WTC11 (cell line): Measurements from ENCODE around the gene ANKRD39. TPM values are rescaled to one million over a fixed set of nuclear protein-coding genes. Genes with fewer than 3 reads are reported as not detected.

ENCODE experiments used
- ATAC-seq: fragments of 200-7000 bp; cut with Tn5 transposase; 2 replicates; pipeline ENCODE4 v1.10.0; 2021; ENCODE audit warnings: mild to moderate bottlenecking, moderate library complexity
- CTCF ChIA-PET: fragments of 300-600 bp; sonication (Branson Sonifier 250); formaldehyde crosslinking; loops from one replicate; lab custom pipeline; 2021; ENCODE audit warnings: antibody characterized with exemption; lab: Charles Lee
- POLR2A ChIA-PET: fragments of 350-600 bp; sonication (Branson Sonifier 250); formaldehyde crosslinking; loops from one replicate; lab custom pipeline; 2021; ENCODE audit warnings: antibody characterized with exemption; lab: Charles Lee
- DNase-seq: peaks from one replicate; pipeline ENCODE4 v3.0.0; 2021; ENCODE audit warnings: low spot score
- H3K27ac Mint-ChIP-seq: 2 replicates; pipeline ENCODE4 v1.8.0; 2021; ENCODE audit warnings: mixed read lengths
- H3K27me3 Mint-ChIP-seq: 2 replicates; pipeline ENCODE4 v1.8.0; 2021; ENCODE audit warnings: low read depth, mild to moderate bottlenecking, moderate library complexity, mixed read lengths
- H3K36me3 Mint-ChIP-seq: 2 replicates; pipeline ENCODE4 v1.8.0; 2021; ENCODE audit warnings: mixed read lengths
- H3K4me1 Mint-ChIP-seq: 2 replicates; pipeline ENCODE4 v1.8.0; 2022; ENCODE audit warnings: mixed read lengths
- H3K4me3 Mint-ChIP-seq: 2 replicates; pipeline ENCODE4 v1.8.0; 2021; ENCODE audit warnings: mild to moderate bottlenecking, moderate library complexity, mixed read lengths
- H3K9me3 Mint-ChIP-seq: 2 replicates; pipeline ENCODE4 v1.8.0; 2021; ENCODE audit warnings: mixed read lengths
- CBFB ChIP-seq: sonication (generic); formaldehyde crosslinking; IDR thresholded peaks from 2 replicates; pipeline ENCODE4 v1.8.1; 2022; ENCODE audit warnings: mild to moderate bottlenecking, low read depth, missing genetic modification reagents
- CREB1 ChIP-seq: sonication (generic); formaldehyde crosslinking; IDR thresholded peaks from 2 replicates; pipeline ENCODE4 v1.8.0; 2023; ENCODE audit warnings: mild to moderate bottlenecking, missing genetic modification reagents
- ELF4 ChIP-seq: sonication (generic); formaldehyde crosslinking; IDR thresholded peaks from 2 replicates; pipeline ENCODE4 v1.8.1; 2022; ENCODE audit warnings: low read depth, mild to moderate bottlenecking, moderate library complexity, missing genetic modification reagents
- FOXJ3 ChIP-seq: sonication (generic); formaldehyde crosslinking; IDR thresholded peaks from 2 replicates; pipeline ENCODE4 v1.9.0; 2021; ENCODE audit warnings: missing genetic modification reagents, mild to moderate bottlenecking, borderline replicate concordance
- FOXP1 ChIP-seq: sonication (generic); formaldehyde crosslinking; IDR thresholded peaks from 2 replicates; pipeline ENCODE4 v1.8.0; 2022; ENCODE audit warnings: missing genetic modification reagents, mild to moderate bottlenecking, moderate library complexity, borderline replicate concordance
- GABPB1 ChIP-seq: sonication (generic); formaldehyde crosslinking; IDR thresholded peaks from 2 replicates; pipeline ENCODE4 v1.8.1; 2023; ENCODE audit warnings: mild to moderate bottlenecking, missing genetic modification reagents
- GRHL2 ChIP-seq: fragments of 250-450 bp; sonication (Bioruptor Pico); IDR thresholded peaks from 2 replicates; pipeline ENCODE4 v1.8.0; 2022; ENCODE audit warnings: mild to moderate bottlenecking, moderate library complexity; ENCODE audit not compliant: insufficient replicate concordance, severe bottlenecking
- JAZF1 ChIP-seq: fragments of 250-450 bp; sonication (Bioruptor Pico); IDR thresholded peaks from 2 replicates; pipeline ENCODE4 v1.9.0; 2021; ENCODE audit warnings: moderate library complexity, mild to moderate bottlenecking, inconsistent platforms
- MXD4 ChIP-seq: fragments of 250-450 bp; sonication (Bioruptor Pico); IDR thresholded peaks from 2 replicates; pipeline ENCODE4 v1.8.0; 2021; ENCODE audit warnings: mild to moderate bottlenecking, moderate library complexity, borderline replicate concordance
- NFYB ChIP-seq: sonication (generic); formaldehyde crosslinking; conservative IDR thresholded peaks from 2 replicates; pipeline ENCODE4 v1.8.0; 2022; ENCODE audit warnings: low read depth, missing genetic modification reagents
- SMAD3 ChIP-seq: sonication (generic); formaldehyde crosslinking; IDR thresholded peaks from 2 replicates; pipeline ENCODE4 v1.8.0; 2022; ENCODE audit warnings: missing genetic modification reagents, mild to moderate bottlenecking, borderline replicate concordance
- SOX15 ChIP-seq: fragments of 250-450 bp; sonication (Bioruptor Pico); IDR thresholded peaks from 2 replicates; pipeline ENCODE4 v1.9.0; 2021; ENCODE audit warnings: mild to moderate bottlenecking
- TEAD4 ChIP-seq: sonication (generic); formaldehyde crosslinking; IDR thresholded peaks from 2 replicates; pipeline ENCODE4 v1.8.0; 2022; ENCODE audit warnings: mild to moderate bottlenecking, missing genetic modification reagents
- TP53 ChIP-seq: sonication (generic); formaldehyde crosslinking; IDR thresholded peaks from 2 replicates; pipeline ENCODE4 v1.8.1; 2023; ENCODE audit warnings: mild to moderate bottlenecking, missing genetic modification reagents
- ZBTB21 ChIP-seq: sonication (generic); formaldehyde crosslinking; IDR thresholded peaks from 2 replicates; pipeline ENCODE4 v1.8.1; 2023; ENCODE audit warnings: mild to moderate bottlenecking, missing genetic modification reagents, borderline replicate concordance
- ZNF219 ChIP-seq: sonication (generic); formaldehyde crosslinking; IDR thresholded peaks from 2 replicates; pipeline ENCODE4 v1.8.0; 2023; ENCODE audit warnings: missing genetic modification reagents, mild to moderate bottlenecking, borderline replicate concordance
- ZNF317 ChIP-seq: sonication (generic); formaldehyde crosslinking; IDR thresholded peaks from 2 replicates; pipeline ENCODE4 v1.8.1; 2023; ENCODE audit warnings: low read depth, mild to moderate bottlenecking, moderate library complexity, missing genetic modification reagents, borderline replicate concordance
- ZNF416 ChIP-seq: fragments of 250-450 bp; sonication (Bioruptor Pico); IDR thresholded peaks from 2 replicates; pipeline ENCODE4 v1.9.0; 2021; ENCODE audit warnings: mild to moderate bottlenecking, inconsistent platforms
- total RNA-seq: library from RNA; stranded (reverse); gene quantifications from 3 replicates; pipeline ENCODE4 v1.2.3, GENCODE V29; 2021
- TF ChIP-seq, protein P1 (sequence below): sonication (generic); formaldehyde crosslinking; IDR thresholded peaks from 2 replicates; pipeline ENCODE4 v1.8.0; 2022; ENCODE audit warnings: mild to moderate bottlenecking, missing genetic modification reagents
- TF ChIP-seq, protein P2 (sequence below): sonication (generic); formaldehyde crosslinking; IDR thresholded peaks from 2 replicates; pipeline ENCODE4 v1.8.1; 2023; ENCODE audit warnings: mild to moderate bottlenecking, missing genetic modification reagents
- TF ChIP-seq, protein P3 (sequence below): fragments of 200-600 bp; IDR thresholded peaks from 2 replicates; pipeline ENCODE4 v1.8.0; 2022; ENCODE audit warnings: antibody characterized with exemption
- TF ChIP-seq, protein P4 (sequence below): fragments of 250-450 bp; sonication (Bioruptor Pico); IDR thresholded peaks from 2 replicates; pipeline ENCODE4 v1.9.0; 2021; ENCODE audit warnings: mild to moderate bottlenecking
- TF ChIP-seq, protein P5 (sequence below): fragments of 250-450 bp; sonication (Bioruptor Pico); IDR thresholded peaks from 2 replicates; pipeline ENCODE4 v2.1.2; 2022; ENCODE audit warnings: mild to moderate bottlenecking, moderate library complexity

ANKRD39 gene
- total RNA-seq, 1 experiment from 2014 or later: 17.9 TPM

DNA sequence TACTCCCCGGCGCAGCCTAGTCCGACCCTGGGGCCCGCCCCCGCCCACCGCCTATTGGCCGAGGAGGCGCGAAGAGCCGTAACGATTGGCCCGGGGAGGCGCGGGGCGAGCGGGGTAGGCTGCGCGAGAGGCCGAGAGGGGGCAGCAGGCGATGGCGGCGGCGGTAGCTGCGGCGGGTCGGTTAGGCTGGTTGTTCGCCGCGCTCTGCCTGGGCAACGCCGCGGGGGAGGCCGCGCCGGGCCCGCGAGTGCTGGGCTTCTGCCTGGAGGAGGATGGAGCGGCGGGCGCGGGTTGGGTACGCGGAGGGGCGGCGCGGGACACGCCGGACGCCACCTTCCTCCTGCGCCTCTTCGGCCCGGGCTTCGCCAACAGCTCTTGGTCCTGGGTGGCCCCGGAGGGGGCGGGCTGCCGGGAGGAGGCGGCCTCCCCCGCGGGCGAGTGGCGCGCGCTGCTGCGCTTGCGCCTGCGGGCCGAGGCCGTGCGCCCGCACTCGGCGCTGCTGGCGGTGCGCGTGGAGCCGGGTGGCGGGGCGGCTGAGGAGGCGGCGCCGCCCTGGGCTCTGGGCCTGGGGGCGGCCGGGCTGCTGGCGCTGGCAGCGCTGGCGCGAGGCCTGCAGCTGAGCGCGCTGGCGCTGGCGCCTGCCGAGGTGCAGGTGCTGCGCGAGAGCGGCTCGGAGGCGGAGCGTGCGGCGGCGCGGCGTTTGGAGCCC, 41.5 kb downstream of the ANKRD39 start, which contains the start of gene CNNM3 (continued):
- TF ChIP-seq FOXJ3 (CRISPR knock-in tag): no peak
- TF ChIP-seq, protein P1, sequence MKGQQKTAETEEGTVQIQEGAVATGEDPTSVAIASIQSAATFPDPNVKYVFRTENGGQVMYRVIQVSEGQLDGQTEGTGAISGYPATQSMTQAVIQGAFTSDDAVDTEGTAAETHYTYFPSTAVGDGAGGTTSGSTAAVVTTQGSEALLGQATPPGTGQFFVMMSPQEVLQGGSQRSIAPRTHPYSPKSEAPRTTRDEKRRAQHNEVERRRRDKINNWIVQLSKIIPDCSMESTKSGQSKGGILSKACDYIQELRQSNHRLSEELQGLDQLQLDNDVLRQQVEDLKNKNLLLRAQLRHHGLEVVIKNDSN: no peak
- TF ChIP-seq, protein P2, sequence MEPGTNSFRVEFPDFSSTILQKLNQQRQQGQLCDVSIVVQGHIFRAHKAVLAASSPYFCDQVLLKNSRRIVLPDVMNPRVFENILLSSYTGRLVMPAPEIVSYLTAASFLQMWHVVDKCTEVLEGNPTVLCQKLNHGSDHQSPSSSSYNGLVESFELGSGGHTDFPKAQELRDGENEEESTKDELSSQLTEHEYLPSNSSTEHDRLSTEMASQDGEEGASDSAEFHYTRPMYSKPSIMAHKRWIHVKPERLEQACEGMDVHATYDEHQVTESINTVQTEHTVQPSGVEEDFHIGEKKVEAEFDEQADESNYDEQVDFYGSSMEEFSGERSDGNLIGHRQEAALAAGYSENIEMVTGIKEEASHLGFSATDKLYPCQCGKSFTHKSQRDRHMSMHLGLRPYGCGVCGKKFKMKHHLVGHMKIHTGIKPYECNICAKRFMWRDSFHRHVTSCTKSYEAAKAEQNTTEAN (CRISPR knock-in tag): peak; percentile 63; the same call in 1 of the 2 replicates
- TF ChIP-seq, protein P3, sequence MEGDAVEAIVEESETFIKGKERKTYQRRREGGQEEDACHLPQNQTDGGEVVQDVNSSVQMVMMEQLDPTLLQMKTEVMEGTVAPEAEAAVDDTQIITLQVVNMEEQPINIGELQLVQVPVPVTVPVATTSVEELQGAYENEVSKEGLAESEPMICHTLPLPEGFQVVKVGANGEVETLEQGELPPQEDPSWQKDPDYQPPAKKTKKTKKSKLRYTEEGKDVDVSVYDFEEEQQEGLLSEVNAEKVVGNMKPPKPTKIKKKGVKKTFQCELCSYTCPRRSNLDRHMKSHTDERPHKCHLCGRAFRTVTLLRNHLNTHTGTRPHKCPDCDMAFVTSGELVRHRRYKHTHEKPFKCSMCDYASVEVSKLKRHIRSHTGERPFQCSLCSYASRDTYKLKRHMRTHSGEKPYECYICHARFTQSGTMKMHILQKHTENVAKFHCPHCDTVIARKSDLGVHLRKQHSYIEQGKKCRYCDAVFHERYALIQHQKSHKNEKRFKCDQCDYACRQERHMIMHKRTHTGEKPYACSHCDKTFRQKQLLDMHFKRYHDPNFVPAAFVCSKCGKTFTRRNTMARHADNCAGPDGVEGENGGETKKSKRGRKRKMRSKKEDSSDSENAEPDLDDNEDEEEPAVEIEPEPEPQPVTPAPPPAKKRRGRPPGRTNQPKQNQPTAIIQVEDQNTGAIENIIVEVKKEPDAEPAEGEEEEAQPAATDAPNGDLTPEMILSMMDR: peak; percentile 36; the same call in 1 of the 2 replicates
- TF ChIP-seq ZNF219 (CRISPR knock-in tag): no peak
- no peak for TF ChIP-seq GRHL2 (CRISPR knock-in tag)
- TF ChIP-seq JAZF1 (CRISPR knock-in tag): no peak
- TF ChIP-seq SOX15 (CRISPR knock-in tag): no peak
- no peak for TF ChIP-seq ZBTB21 (CRISPR knock-in tag)
- TF ChIP-seq NFYB (CRISPR knock-in tag): peak; percentile 91
- no peak for TF ChIP-seq CREB1 (CRISPR knock-in tag)
- no peak for TF ChIP-seq MXD4 (CRISPR knock-in tag)
- TF ChIP-seq TP53 (CRISPR knock-in tag): no peak
- TF ChIP-seq FOXP1 (CRISPR knock-in tag): peak; percentile 89
- TF ChIP-seq CBFB (CRISPR knock-in tag): no peak

DNA sequence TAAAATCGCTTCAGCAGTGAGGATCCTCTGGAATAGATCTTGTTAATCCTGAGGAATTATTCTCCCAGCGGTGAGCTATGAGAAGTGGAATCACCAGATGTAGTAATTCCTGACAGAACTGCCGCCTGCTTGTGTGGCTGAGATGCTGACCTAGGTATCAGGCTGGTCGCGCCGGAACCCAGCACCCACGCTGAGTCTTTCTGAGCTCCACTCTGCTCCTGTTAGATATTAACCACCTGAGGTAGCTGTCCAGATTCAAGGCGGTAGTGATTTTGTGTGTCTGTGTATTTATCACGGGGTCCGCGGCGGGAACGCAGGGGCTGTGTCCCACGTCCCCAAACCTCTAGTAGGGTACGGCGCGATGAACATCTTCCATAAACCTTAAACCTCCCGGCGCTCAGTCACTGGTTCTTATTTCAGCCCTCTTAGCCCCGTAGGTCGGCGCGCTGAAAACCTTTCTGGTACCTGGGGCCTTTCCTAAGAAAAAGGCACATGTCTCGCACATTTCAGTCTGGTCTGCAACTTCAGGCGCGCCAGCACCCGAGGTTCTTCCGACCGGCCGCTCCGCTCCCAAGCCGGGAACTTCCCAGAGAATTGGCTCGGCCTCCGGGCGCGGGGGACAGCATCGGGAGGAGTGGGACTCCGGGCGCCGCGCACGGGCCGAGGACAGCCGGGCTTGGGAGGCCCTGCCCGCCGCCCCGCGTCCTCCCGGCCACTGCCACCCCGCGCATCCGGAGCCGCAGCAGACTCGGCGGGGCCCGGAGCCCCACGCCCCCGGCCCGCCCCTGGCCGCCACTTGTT, 42.3 kb downstream of the ANKRD39 start:
- peaks cover 14% of the 10 kb centered on the region for H3K36me3 Mint-ChIP-seq
- peak overlapping the region; percentile 83 for H3K4me3 Mint-ChIP-seq
- CTCF ChIA-PET: interaction anchor here (0.7 to 4.2 kb wide), 16 partner anchors 13 to 267 kb away, joined by 3 to 22 read pairs (median 6); partner anchors contain the start of genes ANKRD23, ANKRD39 and CNNM4
- TF ChIP-seq ELF4: no peak
- TF ChIP-seq, protein P4, sequence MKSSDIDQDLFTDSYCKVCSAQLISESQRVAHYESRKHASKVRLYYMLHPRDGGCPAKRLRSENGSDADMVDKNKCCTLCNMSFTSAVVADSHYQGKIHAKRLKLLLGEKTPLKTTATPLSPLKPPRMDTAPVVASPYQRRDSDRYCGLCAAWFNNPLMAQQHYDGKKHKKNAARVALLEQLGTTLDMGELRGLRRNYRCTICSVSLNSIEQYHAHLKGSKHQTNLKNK (CRISPR knock-in tag): 0 out of 2 replicates have a peak, but pooled peaks have one; percentile 41
- TF ChIP-seq, protein P2 (CRISPR knock-in tag): 0 out of 2 replicates have a peak, but pooled peaks have one; percentile 8
- no peak for TF ChIP-seq ZNF317 (CRISPR knock-in tag)
- TF ChIP-seq TEAD4 (CRISPR knock-in tag): no peak
- TF ChIP-seq, protein P1: 0 out of 2 replicates have a peak, but pooled peaks have one; percentile 6
- TF ChIP-seq ZNF416 (CRISPR knock-in tag): no peak
- peak; percentile 9; the same call in 1 of the 2 replicates for TF ChIP-seq GABPB1 (CRISPR knock-in tag)
- TF ChIP-seq SMAD3 (CRISPR knock-in tag): no peak
- TF ChIP-seq, protein P5, sequence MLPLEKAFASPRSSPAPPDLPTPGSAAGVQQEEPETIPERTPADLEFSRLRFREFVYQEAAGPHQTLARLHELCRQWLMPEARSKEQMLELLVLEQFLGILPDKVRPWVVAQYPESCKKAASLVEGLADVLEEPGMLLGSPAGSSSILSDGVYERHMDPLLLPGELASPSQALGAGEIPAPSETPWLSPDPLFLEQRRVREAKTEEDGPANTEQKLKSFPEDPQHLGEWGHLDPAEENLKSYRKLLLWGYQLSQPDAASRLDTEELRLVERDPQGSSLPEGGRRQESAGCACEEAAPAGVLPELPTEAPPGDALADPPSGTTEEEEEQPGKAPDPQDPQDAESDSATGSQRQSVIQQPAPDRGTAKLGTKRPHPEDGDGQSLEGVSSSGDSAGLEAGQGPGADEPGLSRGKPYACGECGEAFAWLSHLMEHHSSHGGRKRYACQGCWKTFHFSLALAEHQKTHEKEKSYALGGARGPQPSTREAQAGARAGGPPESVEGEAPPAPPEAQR: no peak
- no peaks in the 10 kb centered on the region for H3K9me3 Mint-ChIP-seq
- POLR2A ChIA-PET: interaction anchor here (1.0 to 1.7 kb wide), 2 partner anchors 17 to 41 kb away, joined by 3 to 4 read pairs; no protein-coding TSS in a partner anchor
- peaks cover 42% of the 10 kb centered on the region for H3K4me1 Mint-ChIP-seq
- H3K27me3 Mint-ChIP-seq: 0 out of 2 replicates have a peak, but pooled peaks cover 2% of the 10 kb centered on the region
- DNase-seq (no peak), ATAC-seq (no peak)
- peak overlapping the region; percentile 59 for H3K27ac Mint-ChIP-seq
